ENCODE data around the gene GPC2.

DNA sequence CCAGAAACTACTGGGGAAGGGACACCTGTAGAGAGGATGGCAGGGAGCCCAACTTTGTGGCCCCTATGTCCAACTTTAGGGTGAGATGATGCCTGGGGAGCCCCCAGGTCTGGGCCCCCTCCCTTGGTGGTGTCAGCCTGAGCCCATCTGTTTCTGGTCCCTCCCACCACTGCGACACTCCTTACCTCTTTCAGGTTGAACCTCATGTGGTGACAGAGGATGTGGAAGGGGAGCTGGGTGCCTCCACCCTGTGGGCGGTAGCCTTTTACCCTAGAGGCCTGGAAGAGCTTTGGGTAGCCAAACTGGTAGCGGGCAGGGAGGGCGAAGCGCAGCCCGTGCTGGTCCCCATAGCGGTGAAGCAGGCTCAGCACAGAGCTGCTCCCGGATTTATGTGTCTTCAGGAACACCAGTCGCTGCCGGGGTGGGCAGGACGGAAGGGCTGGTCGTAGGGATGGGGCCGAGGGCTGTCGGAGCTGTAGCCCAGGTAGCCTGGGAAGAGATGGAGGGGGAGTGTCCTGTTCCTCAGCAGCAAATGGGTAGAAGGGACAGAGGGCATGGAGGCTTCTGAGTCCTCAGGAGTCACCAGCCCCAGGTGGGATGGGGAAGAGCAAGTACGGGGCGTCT lies 10.8 kb downstream of the GPC2 start:
- TF ChIP-seq, protein P1, sequence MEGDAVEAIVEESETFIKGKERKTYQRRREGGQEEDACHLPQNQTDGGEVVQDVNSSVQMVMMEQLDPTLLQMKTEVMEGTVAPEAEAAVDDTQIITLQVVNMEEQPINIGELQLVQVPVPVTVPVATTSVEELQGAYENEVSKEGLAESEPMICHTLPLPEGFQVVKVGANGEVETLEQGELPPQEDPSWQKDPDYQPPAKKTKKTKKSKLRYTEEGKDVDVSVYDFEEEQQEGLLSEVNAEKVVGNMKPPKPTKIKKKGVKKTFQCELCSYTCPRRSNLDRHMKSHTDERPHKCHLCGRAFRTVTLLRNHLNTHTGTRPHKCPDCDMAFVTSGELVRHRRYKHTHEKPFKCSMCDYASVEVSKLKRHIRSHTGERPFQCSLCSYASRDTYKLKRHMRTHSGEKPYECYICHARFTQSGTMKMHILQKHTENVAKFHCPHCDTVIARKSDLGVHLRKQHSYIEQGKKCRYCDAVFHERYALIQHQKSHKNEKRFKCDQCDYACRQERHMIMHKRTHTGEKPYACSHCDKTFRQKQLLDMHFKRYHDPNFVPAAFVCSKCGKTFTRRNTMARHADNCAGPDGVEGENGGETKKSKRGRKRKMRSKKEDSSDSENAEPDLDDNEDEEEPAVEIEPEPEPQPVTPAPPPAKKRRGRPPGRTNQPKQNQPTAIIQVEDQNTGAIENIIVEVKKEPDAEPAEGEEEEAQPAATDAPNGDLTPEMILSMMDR (IDR thresholded peaks at IDR 0.05 in 2 of 3, conservative IDR thresholded peaks at IDR 0.05 in 1 of 3; ENCODE audit: borderline replicate concordance in 1 of 3, insufficient read depth in 1 of 3, low read depth in 2 of 3, low read length in 2 of 3) = no peak
- no peak for TF ChIP-seq SP1 (IDR thresholded peaks at IDR 0.05; ENCODE audit: low read depth)
- no peak for TF ChIP-seq YY1 (IDR thresholded peaks at IDR 0.05; ENCODE audit: extremely low read depth, insufficient replicate concordance, low read depth, low read length)
- no peak for TF ChIP-seq EZH2 (IDR thresholded peaks at IDR 0.05)
- TF ChIP-seq POLR2AphosphoS5 (IDR thresholded peaks at IDR 0.05; ENCODE audit: low read depth, low read length) = no peak
- TF ChIP-seq, protein P2, sequence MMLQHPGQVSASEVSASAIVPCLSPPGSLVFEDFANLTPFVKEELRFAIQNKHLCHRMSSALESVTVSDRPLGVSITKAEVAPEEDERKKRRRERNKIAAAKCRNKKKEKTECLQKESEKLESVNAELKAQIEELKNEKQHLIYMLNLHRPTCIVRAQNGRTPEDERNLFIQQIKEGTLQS (IDR thresholded peaks at IDR 0.05) = no peak
- TF ChIP-seq EGR1 (IDR thresholded peaks at IDR 0.05; ENCODE audit: low read depth) = no peak
- TF ChIP-seq, protein P3, sequence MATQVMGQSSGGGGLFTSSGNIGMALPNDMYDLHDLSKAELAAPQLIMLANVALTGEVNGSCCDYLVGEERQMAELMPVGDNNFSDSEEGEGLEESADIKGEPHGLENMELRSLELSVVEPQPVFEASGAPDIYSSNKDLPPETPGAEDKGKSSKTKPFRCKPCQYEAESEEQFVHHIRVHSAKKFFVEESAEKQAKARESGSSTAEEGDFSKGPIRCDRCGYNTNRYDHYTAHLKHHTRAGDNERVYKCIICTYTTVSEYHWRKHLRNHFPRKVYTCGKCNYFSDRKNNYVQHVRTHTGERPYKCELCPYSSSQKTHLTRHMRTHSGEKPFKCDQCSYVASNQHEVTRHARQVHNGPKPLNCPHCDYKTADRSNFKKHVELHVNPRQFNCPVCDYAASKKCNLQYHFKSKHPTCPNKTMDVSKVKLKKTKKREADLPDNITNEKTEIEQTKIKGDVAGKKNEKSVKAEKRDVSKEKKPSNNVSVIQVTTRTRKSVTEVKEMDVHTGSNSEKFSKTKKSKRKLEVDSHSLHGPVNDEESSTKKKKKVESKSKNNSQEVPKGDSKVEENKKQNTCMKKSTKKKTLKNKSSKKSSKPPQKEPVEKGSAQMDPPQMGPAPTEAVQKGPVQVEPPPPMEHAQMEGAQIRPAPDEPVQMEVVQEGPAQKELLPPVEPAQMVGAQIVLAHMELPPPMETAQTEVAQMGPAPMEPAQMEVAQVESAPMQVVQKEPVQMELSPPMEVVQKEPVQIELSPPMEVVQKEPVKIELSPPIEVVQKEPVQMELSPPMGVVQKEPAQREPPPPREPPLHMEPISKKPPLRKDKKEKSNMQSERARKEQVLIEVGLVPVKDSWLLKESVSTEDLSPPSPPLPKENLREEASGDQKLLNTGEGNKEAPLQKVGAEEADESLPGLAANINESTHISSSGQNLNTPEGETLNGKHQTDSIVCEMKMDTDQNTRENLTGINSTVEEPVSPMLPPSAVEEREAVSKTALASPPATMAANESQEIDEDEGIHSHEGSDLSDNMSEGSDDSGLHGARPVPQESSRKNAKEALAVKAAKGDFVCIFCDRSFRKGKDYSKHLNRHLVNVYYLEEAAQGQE (IDR thresholded peaks at IDR 0.05; ENCODE audit: low read depth) = no peak
- TF ChIP-seq, protein P4, sequence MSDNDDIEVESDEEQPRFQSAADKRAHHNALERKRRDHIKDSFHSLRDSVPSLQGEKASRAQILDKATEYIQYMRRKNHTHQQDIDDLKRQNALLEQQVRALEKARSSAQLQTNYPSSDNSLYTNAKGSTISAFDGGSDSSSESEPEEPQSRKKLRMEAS (IDR thresholded peaks at IDR 0.05) = no peak
- TF ChIP-seq EZH2phosphoT487 (IDR thresholded peaks at IDR 0.05; ENCODE audit: borderline replicate concordance) = no peak
- no peak for TF ChIP-seq CEBPB (IDR thresholded peaks at IDR 0.05; ENCODE audit: low read depth)
- no peak for TF ChIP-seq ELF1 (IDR thresholded peaks at IDR 0.05; ENCODE audit: borderline replicate concordance, low read depth)
- no peak for TF ChIP-seq JUND (IDR thresholded peaks at IDR 0.05)
- no peak for TF ChIP-seq ZFX (IDR thresholded peaks at IDR 0.05)

Measured in HCT116 (cell line).